ENCODE data around the gene ANKRD36. TPM values are rescaled to one million over a fixed set of nuclear protein-coding genes. Genes with fewer than 3 reads are reported as not detected.
"Not testable (repeated sequence)": the region's sequence is repeated elsewhere in the genome, so short reads cannot be mapped to it uniquely, and the experiment has no call there.

The ANKRD36 gene
- total and polyA plus RNA-seq, 2 of the 4 experiments (the other 2 are of a cell fraction) = 2.6 to 20.1 TPM

- ATAC-seq (ENCODE audit: low read depth); intact Hi-C loops (cut with micrococcal nuclease): not testable (repeated sequence)
Measured at GRCh38 chr2:97111246-97111645, 1.7 kb upstream of the ANKRD36 start.

More at GRCh38 chr2:97111246-97111645, 1.7 kb upstream of the ANKRD36 start:
- H3K14ac ChIP-seq (replicated peaks; ENCODE audit: low read depth, low read length); H3K79me1 ChIP-seq (ENCODE audit: low read depth in 1 of 2, low read length in 2 of 2); H2BK5ac ChIP-seq (ENCODE audit: low read depth, low read length, poor library complexity, severe bottlenecking); H4K20me1 ChIP-seq (ENCODE audit: insufficient read depth, low read length); H3K27ac ChIP-seq (ENCODE audit: insufficient read depth, low read length); H3K18ac ChIP-seq (ENCODE audit: low read depth, low read length); H3K9me3 ChIP-seq (ENCODE audit: control insufficient read depth, insufficient read depth, low read length); DNase-seq; H3K4ac ChIP-seq (ENCODE audit: low read depth, low read length); H4K5ac ChIP-seq (ENCODE audit: low read depth, low read length); H3K27me3 ChIP-seq (ENCODE audit: control insufficient read depth, insufficient read depth, low read length); POLR2A ChIA-PET (ENCODE audit: unreplicated experiment); H2BK120ac ChIP-seq (ENCODE audit: low read depth, low read length); H4K8ac ChIP-seq (ENCODE audit: low read depth in 2 of 2, low read length in 2 of 2); H4K91ac ChIP-seq (ENCODE audit: insufficient read depth, low read depth, low read length); H3K36me3 ChIP-seq (ENCODE audit: control insufficient read depth, insufficient read depth, low read length); H3K23ac ChIP-seq (ENCODE audit: low read depth, low read length); H2AK5ac ChIP-seq (ENCODE audit: low read depth, low read length); H2AFZ ChIP-seq (replicated peaks; ENCODE audit: low read length, poor library complexity); H3K4me3 ChIP-seq (ENCODE audit: insufficient read depth, low read depth, low read length); H2AK9ac ChIP-seq (replicated peaks; ENCODE audit: low read depth, low read length, poor library complexity); H3K4me2 ChIP-seq (ENCODE audit: low read depth, low read length); H2BK15ac ChIP-seq (ENCODE audit: low read depth, low read length); H2BK20ac ChIP-seq (ENCODE audit: low read depth, low read length); BruUV-seq (replicated peaks); H3K56ac ChIP-seq (ENCODE audit: extremely low read depth, insufficient read depth, low read length); H3K9me1 ChIP-seq (ENCODE audit: insufficient read depth, low read length); H3K4me1 ChIP-seq (ENCODE audit: control insufficient read depth, insufficient read depth, low read length); H3K9ac ChIP-seq (ENCODE audit: low read depth, low read length); dilution Hi-C loops (cut with HindIII; ENCODE audit: low sequenced_read_pairs, unreplicated experiment): not testable (repeated sequence)
- CTCF ChIA-PET = interaction anchor here (1.2 kb wide), 1 partner anchor 100 kb away, joined by 3 read pairs; no protein-coding TSS in a partner anchor
- in situ Hi-C loops (cut with MboI; ENCODE audit: low sequenced_read_pairs) = loop anchor here (25.0 kb wide), 2 partner anchors 99 to 249 kb away; partner anchors contain the start of genes ANKRD39 and SEMA4C
- 50% methylated on average over 2 of the region's 9 CpGs; no CpG with 5 or more reads in 1 of the 2 experiments for WGBS, 2 experiments (ENCODE audit: extremely low coverage in 2 of 2, insufficient read length in 1 of 2)

Data from IMR-90 (cell line).